ENCODE results near the gene TTC4. TPM values are rescaled to one million over a fixed set of nuclear protein-coding genes. Genes with fewer than 3 reads are reported as not detected.

Gene TTC4, protein sequence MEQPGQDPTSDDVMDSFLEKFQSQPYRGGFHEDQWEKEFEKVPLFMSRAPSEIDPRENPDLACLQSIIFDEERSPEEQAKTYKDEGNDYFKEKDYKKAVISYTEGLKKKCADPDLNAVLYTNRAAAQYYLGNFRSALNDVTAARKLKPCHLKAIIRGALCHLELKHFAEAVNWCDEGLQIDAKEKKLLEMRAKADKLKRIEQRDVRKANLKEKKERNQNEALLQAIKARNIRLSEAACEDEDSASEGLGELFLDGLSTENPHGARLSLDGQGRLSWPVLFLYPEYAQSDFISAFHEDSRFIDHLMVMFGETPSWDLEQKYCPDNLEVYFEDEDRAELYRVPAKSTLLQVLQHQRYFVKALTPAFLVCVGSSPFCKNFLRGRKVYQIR
- polyA plus RNA-seq, result 22.4 TPM
- long read RNA-seq, donor 1, partial matches to known transcripts, result 0 of 5 reads
- long read RNA-seq, donor 1, other reads (novel, unspliced or antisense), result 0 of 5 reads
- long read RNA-seq, donor 2, transcript TTC4-201 (10 exons, 2,395 nt), result major isoform, 13 of 17 reads
- long read RNA-seq, donor 2, partial matches to known transcripts, result 0 of 17 reads
- long read RNA-seq, donor 2, other reads (novel, unspliced or antisense), result 0 of 17 reads
- long read RNA-seq, donor 3, result 0 reads
- long read RNA-seq, donor 4, result 0 reads
- long read RNA-seq, donor 5, transcript TTC4-201 (10 exons, 2,395 nt), result major isoform, 6 of 7 reads
- long read RNA-seq, donor 5, partial matches to known transcripts, result 0 of 7 reads
- long read RNA-seq, donor 5, other reads (novel, unspliced or antisense), result 0 of 7 reads
- long read RNA-seq, donor 6, transcript TTC4-201 (10 exons, 2,395 nt), result major isoform, 6 of 6 reads
- long read RNA-seq, donor 6, partial matches to known transcripts, result 0 of 6 reads
- long read RNA-seq, donor 6, other reads (novel, unspliced or antisense), result 0 of 6 reads
- long read RNA-seq, donor 7, partial matches to known transcripts, result 0 of 3 reads
- long read RNA-seq, donor 7, other reads (novel, unspliced or antisense), result 0 of 3 reads
- long read RNA-seq, donor 8, transcript TTC4-201 (10 exons, 2,395 nt), result major isoform, 8 of 10 reads
- long read RNA-seq, donor 8, partial matches to known transcripts, result 0 of 10 reads
- long read RNA-seq, donor 8, other reads (novel, unspliced or antisense), result 0 of 10 reads
- long read RNA-seq, donor 9, transcript TTC4-201 (10 exons, 2,395 nt), result major isoform, 8 of 14 reads
- long read RNA-seq, donor 9, transcript TTC4-204 (3 exons, 549 nt), result minor isoform, 6 of 14 reads
- long read RNA-seq, donor 9, partial matches to known transcripts, result 0 of 14 reads
- long read RNA-seq, donor 9, other reads (novel, unspliced or antisense), result 0 of 14 reads
- long read RNA-seq, donor 10, transcript TTC4-201 (10 exons, 2,395 nt), result major isoform, 10 of 14 reads
- long read RNA-seq, donor 10, partial matches to known transcripts, result 0 of 14 reads
- long read RNA-seq, donor 10, other reads (novel, unspliced or antisense), result 0 of 14 reads
- long read RNA-seq, donor 11, partial matches to known transcripts, result 0 of 4 reads
- long read RNA-seq, donor 11, other reads (novel, unspliced or antisense), result 0 of 4 reads

DNA sequence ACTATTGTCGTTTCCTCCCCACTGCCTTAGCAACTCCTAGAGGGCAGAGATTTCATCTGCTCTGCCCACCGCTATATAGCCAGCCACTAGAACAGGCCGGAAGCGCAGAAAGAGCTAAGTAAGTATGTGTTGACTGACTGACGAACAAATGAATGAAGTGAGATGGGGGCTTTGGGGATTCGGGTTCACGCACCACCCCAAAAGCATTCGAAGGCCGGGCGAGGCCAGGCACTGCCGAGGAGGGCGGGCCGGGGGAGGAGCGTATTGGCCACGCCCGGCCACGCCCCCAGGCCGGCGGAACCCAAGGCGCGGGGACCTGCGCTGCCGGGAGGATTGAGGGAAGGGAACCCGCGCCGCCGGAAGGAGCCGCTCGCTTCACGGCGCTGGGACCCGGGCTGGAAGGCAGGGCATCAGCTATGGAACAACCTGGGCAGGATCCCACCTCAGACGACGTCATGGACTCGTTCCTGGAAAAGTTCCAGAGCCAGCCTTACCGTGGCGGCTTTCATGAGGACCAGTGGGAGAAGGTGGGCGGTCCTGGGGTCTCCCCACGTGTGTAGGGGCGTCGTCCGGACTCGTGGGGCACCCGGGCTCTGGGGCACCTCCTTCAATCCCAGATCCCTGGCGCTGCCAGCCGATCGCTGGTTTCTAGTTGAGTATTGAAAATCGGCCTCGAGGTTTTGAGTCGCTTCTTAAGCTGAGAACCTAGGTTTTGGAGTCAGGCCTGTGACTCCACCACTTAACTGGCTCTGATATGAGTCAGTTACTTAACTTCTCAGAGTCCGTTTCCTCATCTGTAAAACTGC, at the start of gene TTC4:
Gene TTC4, plus strand, starts transcription at position 369 of the 806 bp plus-strand sequence. Its CDS starts 48 bp downstream, at position 417.
- Histone ChIP-seq H3K9me3 (ENCODE audit: control insufficient read depth, low read depth, low read length) (no peaks in the 10 kb centered on the region), H3K27ac (ENCODE audit: low read length) (peak within 1 kb of the TSS; percentile 71), H3K27me3 (ENCODE audit: control insufficient read depth, insufficient read depth, low read length) (no peaks in the 10 kb centered on the region), H3K4me3 (ENCODE audit: low read length) (peak within 1 kb of the TSS; percentile 79), H3K36me3 (ENCODE audit: control insufficient read depth, insufficient read depth, low read length) (peaks cover 23% of the 10 kb centered on the region), H3K4me1 (ENCODE audit: control insufficient read depth, insufficient read depth, low read length) (peaks cover 7% of the 10 kb centered on the region)
- no CpG with 5 or more reads among the region's 51 CpGs for WGBS (ENCODE audit: insufficient coverage, low lambda C conversion rate)
- DNase-seq, result peak; percentile 72 to 91

DNA sequence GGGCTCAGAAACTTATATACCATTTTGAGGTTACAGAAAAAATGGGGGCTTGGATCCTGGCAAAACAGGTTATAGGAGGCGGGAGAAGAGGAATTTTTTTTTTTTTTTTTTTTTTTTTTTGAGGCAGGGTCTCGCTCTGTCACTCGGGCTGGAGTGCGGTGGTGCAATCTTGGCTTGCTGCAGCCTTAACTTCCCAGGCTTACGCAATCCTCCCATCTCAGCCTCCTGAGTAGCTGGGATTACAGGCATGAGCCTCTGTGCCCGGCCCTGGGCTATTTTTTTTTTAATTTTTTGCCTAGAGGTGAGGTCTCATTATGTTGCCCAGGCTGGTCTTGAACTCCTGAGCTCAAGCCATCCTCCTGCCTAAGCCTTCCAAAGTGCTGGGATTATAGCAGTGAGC, 49.3 kb upstream of the TTC4 start:
- H3K36me3 ChIP-seq (ENCODE audit: control insufficient read depth, insufficient read depth, low read length), result no peaks in the 10 kb centered on the region
- no peaks in the 10 kb centered on the region for H3K9me3 ChIP-seq (ENCODE audit: control insufficient read depth, low read depth, low read length)
- no peak for DNase-seq
- no CpG with 5 or more reads among the region's 6 CpGs for WGBS (ENCODE audit: insufficient coverage, low lambda C conversion rate)
- no peaks in the 10 kb centered on the region for H3K27me3 ChIP-seq (ENCODE audit: control insufficient read depth, insufficient read depth, low read length)
- H3K27ac ChIP-seq (ENCODE audit: low read length), result no peak overlapping the region
- H3K4me3 ChIP-seq (ENCODE audit: low read length), result no peak overlapping the region
- H3K4me1 ChIP-seq (ENCODE audit: control insufficient read depth, insufficient read depth, low read length), result no peaks in the 10 kb centered on the region

DNA sequence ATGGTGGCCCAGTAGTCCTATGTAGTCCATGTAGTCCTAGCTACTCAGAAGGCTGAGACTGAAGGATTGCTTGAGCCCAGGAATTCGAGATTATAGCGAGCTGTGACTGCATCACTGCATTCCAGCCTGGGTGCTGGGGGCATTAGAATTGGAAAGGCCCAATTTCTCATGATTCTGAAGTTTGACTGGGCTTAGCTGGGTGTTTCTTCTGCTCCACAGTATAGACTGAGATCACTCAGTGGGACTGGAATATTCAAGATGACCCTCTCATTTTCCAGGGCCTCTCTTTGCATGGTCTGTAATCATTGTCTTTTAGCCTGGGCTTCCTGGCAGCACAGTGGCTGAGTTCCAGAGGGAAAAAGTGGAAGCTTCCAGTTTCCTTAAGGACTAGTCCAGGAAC, 47.9 kb upstream of the TTC4 start:
- no peak overlapping the region for H3K4me3 ChIP-seq (ENCODE audit: low read length)
- no CpG with 5 or more reads among the region's 2 CpGs for WGBS (ENCODE audit: insufficient coverage, low lambda C conversion rate)
- DNase-seq, result no peak
- no peak overlapping the region for H3K27ac ChIP-seq (ENCODE audit: low read length)
- H3K4me1 ChIP-seq (ENCODE audit: control insufficient read depth, insufficient read depth, low read length), result no peaks in the 10 kb centered on the region
- H3K36me3 ChIP-seq (ENCODE audit: control insufficient read depth, insufficient read depth, low read length), result no peaks in the 10 kb centered on the region
- no peaks in the 10 kb centered on the region for H3K9me3 ChIP-seq (ENCODE audit: control insufficient read depth, low read depth, low read length)
- H3K27me3 ChIP-seq (ENCODE audit: control insufficient read depth, insufficient read depth, low read length), result no peaks in the 10 kb centered on the region

DNA sequence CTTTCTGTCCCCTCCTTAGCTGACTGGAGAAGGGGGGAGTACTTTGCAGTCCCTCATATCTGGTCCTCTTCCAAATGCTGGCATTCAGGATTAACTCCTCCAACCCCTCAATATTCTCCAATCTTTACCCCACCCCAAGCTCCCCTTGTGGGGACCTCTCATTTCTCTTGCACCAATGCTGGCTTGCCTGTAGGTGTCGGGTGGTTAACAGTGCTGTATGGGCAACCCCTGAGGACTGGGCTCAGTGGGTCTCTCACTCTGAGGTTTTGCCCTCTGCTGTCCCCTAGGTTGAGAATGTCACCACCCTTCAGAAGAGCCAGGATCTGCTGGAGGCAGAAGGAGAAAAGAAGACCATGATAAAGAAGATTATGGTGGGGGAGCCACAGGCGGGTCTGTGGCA, 47.1 kb upstream of the TTC4 start:
- H3K4me3 ChIP-seq (ENCODE audit: low read length), result no peak overlapping the region
- H3K4me1 ChIP-seq (ENCODE audit: control insufficient read depth, insufficient read depth, low read length), result no peaks in the 10 kb centered on the region
- DNase-seq, result no peak
- H3K36me3 ChIP-seq (ENCODE audit: control insufficient read depth, insufficient read depth, low read length), result peaks cover 4% of the 10 kb centered on the region
- no CpG with 5 or more reads among the region's 2 CpGs for WGBS (ENCODE audit: insufficient coverage, low lambda C conversion rate)
- no peaks in the 10 kb centered on the region for H3K27me3 ChIP-seq (ENCODE audit: control insufficient read depth, insufficient read depth, low read length)
- H3K9me3 ChIP-seq (ENCODE audit: control insufficient read depth, low read depth, low read length), result no peaks in the 10 kb centered on the region
- H3K27ac ChIP-seq (ENCODE audit: low read length), result no peak overlapping the region

DNA sequence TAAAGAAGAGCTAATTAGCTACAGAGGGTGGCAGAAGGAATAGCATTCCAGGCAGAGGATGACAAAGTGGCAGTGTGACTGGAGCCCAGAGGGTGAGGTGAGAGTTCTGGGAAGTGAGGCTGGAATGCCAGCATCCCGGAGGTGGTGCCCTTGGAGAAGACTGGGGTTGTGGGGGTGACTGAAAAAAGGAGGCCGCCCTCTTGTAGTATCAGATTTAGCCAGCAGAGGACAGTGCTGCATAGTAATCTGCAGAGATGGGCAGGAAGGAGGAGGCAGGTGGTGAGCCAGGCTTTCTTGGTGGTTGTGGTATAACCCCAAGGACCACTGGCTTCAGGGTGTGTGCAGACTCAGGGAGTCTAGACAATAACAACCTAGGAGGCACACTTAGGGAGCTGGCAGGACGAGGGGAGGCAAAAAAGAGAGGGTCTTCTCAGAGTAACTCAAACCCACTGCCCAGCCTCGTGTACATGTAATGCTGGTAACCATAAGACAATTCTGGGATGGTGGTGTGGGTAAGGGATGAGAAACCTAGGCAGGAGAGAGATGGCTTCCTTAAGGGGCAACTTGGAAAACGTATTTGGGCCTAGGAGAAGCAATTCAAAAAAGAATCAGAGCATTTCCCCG, 43.6 kb upstream of the TTC4 start:
- no peaks in the 10 kb centered on the region for H3K9me3 ChIP-seq (ENCODE audit: control insufficient read depth, low read depth, low read length)
- peak; percentile 23 to 28 for DNase-seq
- H3K27me3 ChIP-seq (ENCODE audit: control insufficient read depth, insufficient read depth, low read length), result no peaks in the 10 kb centered on the region
- H3K27ac ChIP-seq (ENCODE audit: low read length), result no peak overlapping the region
- H3K4me1 ChIP-seq (ENCODE audit: control insufficient read depth, insufficient read depth, low read length), result no peaks in the 10 kb centered on the region
- no peak overlapping the region for H3K4me3 ChIP-seq (ENCODE audit: low read length)
- peaks cover 8% of the 10 kb centered on the region for H3K36me3 ChIP-seq (ENCODE audit: control insufficient read depth, insufficient read depth, low read length)
- WGBS (ENCODE audit: insufficient coverage, low lambda C conversion rate), result 93% methylated on average over 3 of the region's 6 CpGs

DNA sequence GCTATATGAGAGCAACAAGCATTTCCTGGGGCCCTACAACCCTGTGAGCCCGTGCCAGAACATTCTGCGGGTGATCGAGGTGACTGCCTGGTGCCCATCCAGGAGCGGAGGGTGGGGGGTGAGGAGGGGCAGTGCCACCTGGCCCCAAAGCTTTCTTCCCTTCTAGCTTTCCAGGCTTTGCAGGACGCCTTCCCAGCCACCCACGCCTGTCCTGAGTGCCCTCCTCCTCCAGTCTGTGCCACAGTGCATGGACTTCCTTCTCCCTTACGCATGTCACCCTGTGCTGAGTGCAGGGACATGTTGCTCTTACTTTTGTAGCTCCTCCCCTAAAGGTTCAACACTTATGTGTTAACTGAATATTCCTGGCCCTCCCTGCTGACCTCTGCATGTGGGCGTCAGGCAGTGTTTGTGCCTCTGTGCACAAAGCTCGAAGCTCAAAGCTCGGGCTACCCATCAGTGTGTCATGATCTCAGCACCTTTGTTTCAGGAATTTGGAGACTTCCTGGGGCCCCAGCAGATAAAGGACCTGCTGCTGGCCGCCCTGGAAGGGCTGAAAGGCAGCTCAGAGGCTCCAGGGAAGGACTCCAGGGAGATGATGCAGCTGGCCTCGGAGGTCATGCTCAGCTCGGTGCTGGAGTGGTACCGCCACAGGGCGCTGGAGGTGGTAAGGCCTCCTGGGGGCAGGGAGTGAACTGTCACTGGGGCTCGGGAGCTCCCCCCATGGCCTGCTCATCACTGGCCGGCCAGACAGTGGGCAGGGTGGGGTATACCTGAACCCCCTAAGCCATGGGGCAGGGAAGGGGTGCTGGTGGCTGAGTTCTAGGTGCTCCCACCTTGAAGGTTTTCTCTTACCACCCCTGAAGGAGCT, 36.7 kb upstream of the TTC4 start:
- no peaks in the 10 kb centered on the region for H3K27me3 ChIP-seq (ENCODE audit: control insufficient read depth, insufficient read depth, low read length)
- WGBS (ENCODE audit: insufficient coverage, low lambda C conversion rate), result no CpG with 5 or more reads among the region's 17 CpGs
- no peak overlapping the region for H3K4me3 ChIP-seq (ENCODE audit: low read length)
- H3K27ac ChIP-seq (ENCODE audit: low read length), result no peak overlapping the region
- no peak for DNase-seq
- H3K4me1 ChIP-seq (ENCODE audit: control insufficient read depth, insufficient read depth, low read length), result no peaks in the 10 kb centered on the region
- peaks cover 20% of the 10 kb centered on the region for H3K36me3 ChIP-seq (ENCODE audit: control insufficient read depth, insufficient read depth, low read length)
- H3K9me3 ChIP-seq (ENCODE audit: control insufficient read depth, low read depth, low read length), result no peaks in the 10 kb centered on the region

DNA sequence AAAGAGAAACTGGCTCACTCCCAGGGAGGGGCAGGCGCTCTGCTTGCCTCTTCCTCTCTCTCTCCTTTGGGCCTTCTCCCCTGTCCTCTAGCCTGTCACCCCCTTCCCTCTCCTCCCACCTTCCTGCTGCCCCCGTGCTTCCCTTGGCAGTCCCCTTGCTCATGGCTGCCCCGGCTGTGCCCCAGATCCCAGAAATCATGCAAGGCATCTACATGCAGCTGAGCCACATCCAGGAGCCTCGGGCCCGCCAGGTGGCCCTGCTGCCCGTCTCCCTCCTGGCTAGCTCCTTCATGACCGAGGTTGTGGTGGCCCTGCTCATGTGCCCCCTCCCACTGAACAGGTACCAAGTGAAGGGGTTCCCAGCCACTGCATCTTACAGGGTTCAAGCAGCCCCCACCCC, 36.0 kb upstream of the TTC4 start:
- WGBS (ENCODE audit: insufficient coverage, low lambda C conversion rate), result no CpG with 5 or more reads among the region's 7 CpGs
- H3K4me3 ChIP-seq (ENCODE audit: low read length), result no peak overlapping the region
- no peaks in the 10 kb centered on the region for H3K4me1 ChIP-seq (ENCODE audit: control insufficient read depth, insufficient read depth, low read length)
- peaks cover 17% of the 10 kb centered on the region for H3K36me3 ChIP-seq (ENCODE audit: control insufficient read depth, insufficient read depth, low read length)
- no peak for DNase-seq
- H3K9me3 ChIP-seq (ENCODE audit: control insufficient read depth, low read depth, low read length), result no peaks in the 10 kb centered on the region
- no peak overlapping the region for H3K27ac ChIP-seq (ENCODE audit: low read length)
- H3K27me3 ChIP-seq (ENCODE audit: control insufficient read depth, insufficient read depth, low read length), result no peaks in the 10 kb centered on the region

DNA sequence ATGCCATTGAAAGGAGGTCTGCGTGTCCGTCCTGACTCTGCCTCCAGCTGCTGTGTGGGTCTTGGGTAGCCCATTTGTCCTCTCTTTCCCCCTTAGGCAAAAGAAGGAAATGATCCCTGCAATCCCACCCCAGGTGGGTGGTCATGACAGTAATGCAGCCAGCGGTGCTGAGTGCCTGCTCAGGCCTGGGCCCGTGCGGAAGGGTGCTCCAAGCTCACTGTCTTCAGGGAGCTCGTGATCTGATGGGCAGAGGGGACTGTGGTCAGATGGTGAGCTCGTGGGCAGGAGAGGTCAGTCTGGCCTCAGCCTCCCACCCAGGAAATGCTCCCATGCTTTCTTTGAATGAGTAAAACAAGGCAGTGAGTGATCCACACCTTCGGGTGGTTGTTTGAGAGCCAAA, 35.3 kb upstream of the TTC4 start:
- Histone ChIP-seq H3K4me1 (ENCODE audit: control insufficient read depth, insufficient read depth, low read length) (no peaks in the 10 kb centered on the region), H3K36me3 (ENCODE audit: control insufficient read depth, insufficient read depth, low read length) (peaks cover 18% of the 10 kb centered on the region), H3K9me3 (ENCODE audit: control insufficient read depth, low read depth, low read length) (no peaks in the 10 kb centered on the region), H3K4me3 (ENCODE audit: low read length) (no peak overlapping the region), H3K27me3 (ENCODE audit: control insufficient read depth, insufficient read depth, low read length) (no peaks in the 10 kb centered on the region), H3K27ac (ENCODE audit: low read length) (no peak overlapping the region)
- no CpG with 5 or more reads among the region's 8 CpGs for WGBS (ENCODE audit: insufficient coverage, low lambda C conversion rate)
- no peak for DNase-seq

All from large intestine (tissue), 12 donors.